Glutamatergic neuron (in vitro differentiated cells): Measurements from ENCODE around the gene FNDC1. TPM values are rescaled to one million over a fixed set of nuclear protein-coding genes. Genes with fewer than 3 reads are reported as not detected.

Experiments
- DNase-seq: peaks from one replicate; pipeline ENCODE4 v3.0.0; 2022
- H3K27ac Mint-ChIP-seq: one replicate; pipeline ENCODE4 v1.8.0; 2020; ENCODE audit warnings: mild to moderate bottlenecking, mixed read lengths, inconsistent platforms; ENCODE audit not compliant: unreplicated experiment
- H3K27me3 Mint-ChIP-seq: one replicate; pipeline ENCODE4 v1.8.0; 2020; ENCODE audit warnings: mild to moderate bottlenecking, moderate library complexity, mixed read lengths, inconsistent platforms; ENCODE audit not compliant: unreplicated experiment
- H3K36me3 Mint-ChIP-seq: one replicate; pipeline ENCODE4 v1.8.0; 2020; ENCODE audit warnings: mild to moderate bottlenecking, mixed read lengths, inconsistent platforms; ENCODE audit not compliant: unreplicated experiment
- H3K4me1 Mint-ChIP-seq: one replicate; pipeline ENCODE4 v1.8.0; 2020; ENCODE audit warnings: mild to moderate bottlenecking, low read depth, mixed read lengths, inconsistent platforms; ENCODE audit not compliant: unreplicated experiment
- H3K4me3 Mint-ChIP-seq: one replicate; pipeline ENCODE4 v1.8.0; 2020; ENCODE audit warnings: mild to moderate bottlenecking, mixed read lengths, inconsistent platforms; ENCODE audit not compliant: unreplicated experiment
- H3K9me3 Mint-ChIP-seq: one replicate; pipeline ENCODE4 v1.8.0; 2020; ENCODE audit warnings: mild to moderate bottlenecking, moderate library complexity, mixed read lengths, inconsistent platforms; ENCODE audit not compliant: unreplicated experiment
- total RNA-seq: library from RNA; stranded (reverse); fragmentation: NEBNext Ultra II Directional; extraction: Animal tissue kit (Norgen Biotek cat#: 25700); gene quantifications from one replicate; pipeline ENCODE4 v1.2.1, GENCODE V29; 2021; ENCODE audit not compliant: unreplicated experiment
- TF ChIP-seq, protein P1 (sequence below): fragments of 200-600 bp; sonication (generic); IDR thresholded peaks from one replicate; pipeline ENCODE4 v1.5.0; 2021; ENCODE audit not compliant: partially characterized antibody, unreplicated experiment

FNDC1 gene
- total RNA-seq, 1 donor from 2014 or later = 0.88 TPM

- DNase-seq = no peak
- Mint-ChIP-seq H3K27ac (no peak overlapping the region), H3K4me3 (no peak overlapping the region), H3K36me3 (peaks cover 7% of the 10 kb centered on the region), H3K4me1 (no peaks in the 10 kb centered on the region), H3K27me3 (peaks cover 3% of the 10 kb centered on the region), H3K9me3 (no peaks in the 10 kb centered on the region)
- TF ChIP-seq, protein P1, sequence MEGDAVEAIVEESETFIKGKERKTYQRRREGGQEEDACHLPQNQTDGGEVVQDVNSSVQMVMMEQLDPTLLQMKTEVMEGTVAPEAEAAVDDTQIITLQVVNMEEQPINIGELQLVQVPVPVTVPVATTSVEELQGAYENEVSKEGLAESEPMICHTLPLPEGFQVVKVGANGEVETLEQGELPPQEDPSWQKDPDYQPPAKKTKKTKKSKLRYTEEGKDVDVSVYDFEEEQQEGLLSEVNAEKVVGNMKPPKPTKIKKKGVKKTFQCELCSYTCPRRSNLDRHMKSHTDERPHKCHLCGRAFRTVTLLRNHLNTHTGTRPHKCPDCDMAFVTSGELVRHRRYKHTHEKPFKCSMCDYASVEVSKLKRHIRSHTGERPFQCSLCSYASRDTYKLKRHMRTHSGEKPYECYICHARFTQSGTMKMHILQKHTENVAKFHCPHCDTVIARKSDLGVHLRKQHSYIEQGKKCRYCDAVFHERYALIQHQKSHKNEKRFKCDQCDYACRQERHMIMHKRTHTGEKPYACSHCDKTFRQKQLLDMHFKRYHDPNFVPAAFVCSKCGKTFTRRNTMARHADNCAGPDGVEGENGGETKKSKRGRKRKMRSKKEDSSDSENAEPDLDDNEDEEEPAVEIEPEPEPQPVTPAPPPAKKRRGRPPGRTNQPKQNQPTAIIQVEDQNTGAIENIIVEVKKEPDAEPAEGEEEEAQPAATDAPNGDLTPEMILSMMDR = no peak
Measured at GRCh38 chr6:159152782-159153181, 16.4 kb upstream of the FNDC1 start.

GRCh38 chr6:159155679-159156078, 13.5 kb upstream of the FNDC1 start:
- no peaks in the 10 kb centered on the region for H3K4me1 Mint-ChIP-seq
- H3K9me3 Mint-ChIP-seq = no peaks in the 10 kb centered on the region
- no peak overlapping the region for H3K27ac Mint-ChIP-seq
- no peak for DNase-seq
- H3K36me3 Mint-ChIP-seq = peaks cover 7% of the 10 kb centered on the region
- TF ChIP-seq, protein P1 = no peak
- H3K4me3 Mint-ChIP-seq = no peak overlapping the region
- peaks cover 3% of the 10 kb centered on the region for H3K27me3 Mint-ChIP-seq

- H3K4me3 Mint-ChIP-seq = no peak overlapping the region
- H3K4me1 Mint-ChIP-seq = no peaks in the 10 kb centered on the region
- peaks cover 7% of the 10 kb centered on the region for H3K36me3 Mint-ChIP-seq
- H3K27me3 Mint-ChIP-seq = peaks cover 3% of the 10 kb centered on the region
- DNase-seq = no peak
- TF ChIP-seq, protein P1 = no peak
- H3K27ac Mint-ChIP-seq = no peak overlapping the region
- no peaks in the 10 kb centered on the region for H3K9me3 Mint-ChIP-seq
Measured at GRCh38 chr6:159156089-159156488, 13.1 kb upstream of the FNDC1 start.

- H3K4me1 Mint-ChIP-seq = no peaks in the 10 kb centered on the region
- H3K9me3 Mint-ChIP-seq = no peaks in the 10 kb centered on the region
- no peak overlapping the region for H3K4me3 Mint-ChIP-seq
- no peak for DNase-seq
- peaks cover 7% of the 10 kb centered on the region for H3K36me3 Mint-ChIP-seq
- TF ChIP-seq, protein P1 = no peak
- H3K27ac Mint-ChIP-seq = no peak overlapping the region
- H3K27me3 Mint-ChIP-seq = peaks cover 4% of the 10 kb centered on the region
Measured at GRCh38 chr6:159157431-159157830, 11.8 kb upstream of the FNDC1 start.

GRCh38 chr6:159161839-159162238, 7.4 kb upstream of the FNDC1 start:
- H3K4me3 Mint-ChIP-seq = no peak overlapping the region
- H3K27ac Mint-ChIP-seq = no peak overlapping the region
- H3K27me3 Mint-ChIP-seq = peaks cover 9% of the 10 kb centered on the region
- peaks cover 9% of the 10 kb centered on the region for H3K4me1 Mint-ChIP-seq
- H3K36me3 Mint-ChIP-seq = no peaks in the 10 kb centered on the region
- peaks cover 4% of the 10 kb centered on the region for H3K9me3 Mint-ChIP-seq
- DNase-seq = no peak
- TF ChIP-seq, protein P1 = no peak
